MM.1S (cell line): ENCODE results near the gene WDFY3.

Experiments
- DNase-seq: peaks from one replicate; pipeline ENCODE4 v3.0.0-alpha.2; 2015
- H2AFZ ChIP-seq: fragments of 300-600 bp; sonication (generic); 2 replicates; pipeline ENCODE4 v1.6.0; 2016; ENCODE audit warnings: antibody characterized with exemption, low read length
- H3F3A ChIP-seq: fragments of 300-600 bp; sonication (generic); 2 replicates; pipeline ENCODE4 v1.6.1; 2016; ENCODE audit warnings: mild to moderate bottlenecking, antibody characterized with exemption, low read length, moderate library complexity, mixed read lengths; ENCODE audit not compliant: insufficient read depth
- H3K27ac ChIP-seq: fragments of 300-600 bp; sonication (generic); 2 replicates; pipeline ENCODE4 v1.5.1; 2016; ENCODE audit warnings: mild to moderate bottlenecking, low read length
- H3K27me3 ChIP-seq: fragments of 300-600 bp; sonication (generic); replicated peaks from 2 replicates; pipeline ENCODE4 v1.6.0; 2016; ENCODE audit warnings: low read length; ENCODE audit not compliant: insufficient read depth
- H3K36me3 ChIP-seq: fragments of 300-600 bp; sonication (generic); replicated peaks from 2 replicates; pipeline ENCODE4 v1.6.1; 2016; ENCODE audit warnings: mild to moderate bottlenecking, low read length, mixed read lengths; ENCODE audit not compliant: insufficient read depth
- H3K4me1 ChIP-seq: fragments of 300-600 bp; sonication (generic); 2 replicates; pipeline ENCODE4 v1.6.1; 2016; ENCODE audit warnings: low read length, mixed read lengths
- H3K4me2 ChIP-seq: fragments of 300-600 bp; sonication (generic); 2 replicates; pipeline ENCODE4 v1.6.0; 2016; ENCODE audit warnings: low read depth, low read length
- H3K4me3 ChIP-seq: fragments of 300-600 bp; sonication (generic); 2 replicates; pipeline ENCODE4 v1.5.1; 2016; ENCODE audit warnings: low read length, mixed read lengths
- H3K79me2 ChIP-seq: fragments of 300-600 bp; sonication (generic); 2 replicates; pipeline ENCODE4 v1.6.1; 2016; ENCODE audit warnings: mixed run types, low read length, mixed read lengths
- H3K9ac ChIP-seq: fragments of 300-600 bp; sonication (generic); 2 replicates; pipeline ENCODE4 v1.6.1; 2016; ENCODE audit warnings: low read length, mixed read lengths
- H3K9me2 ChIP-seq: fragments of 300-600 bp; sonication (generic); replicated peaks from 2 replicates; pipeline ENCODE4 v1.6.1; 2016; ENCODE audit warnings: mild to moderate bottlenecking, low read length, mixed read lengths; ENCODE audit not compliant: insufficient read depth
- H3K9me3 ChIP-seq: fragments of 300-600 bp; sonication (generic); replicated peaks from 2 replicates; pipeline ENCODE4 v1.6.1; 2016; ENCODE audit warnings: mild to moderate bottlenecking, low read length, mixed read lengths; ENCODE audit not compliant: insufficient read depth
- H4K20me1 ChIP-seq: fragments of 300-600 bp; sonication (generic); 2 replicates; pipeline ENCODE4 v1.6.1; 2016; ENCODE audit warnings: mild to moderate bottlenecking, low read length, moderate library complexity, mixed read lengths; ENCODE audit not compliant: insufficient read depth
- CTCF ChIP-seq: fragments of 300-600 bp; sonication (generic); IDR thresholded peaks from 2 replicates; pipeline ENCODE4 v1.5.1; 2016; ENCODE audit warnings: antibody characterized with exemption, low read length, mixed read lengths
- EZH2 ChIP-seq: fragments of 300-600 bp; sonication (generic); optimal IDR thresholded peaks from 2 replicates; pipeline ENCODE3; 2017; ENCODE audit warnings: low read depth, mild to moderate bottlenecking, antibody characterized with exemption, low read length, mixed read lengths
- EZH2phosphoT487 ChIP-seq: fragments of 300-600 bp; sonication (generic); IDR thresholded peaks from 2 replicates; pipeline ENCODE4 v1.6.1; 2018; ENCODE audit warnings: antibody characterized with exemption, low read length

Gene WDFY3

GRCh38 chr4:84738622-84739021, 227.9 kb downstream of the WDFY3 start:
- no peaks in the 10 kb centered on the region for H3K27me3 ChIP-seq
- H3K4me1 ChIP-seq: no peaks in the 10 kb centered on the region
- no peaks in the 10 kb centered on the region for H3K36me3 ChIP-seq
- H3F3A ChIP-seq: no peaks in the 10 kb centered on the region
- H3K4me2 ChIP-seq: no peak overlapping the region
- no peak overlapping the region for H3K4me3 ChIP-seq
- H3K9me2 ChIP-seq: no peaks in the 10 kb centered on the region
- no peak overlapping the region for H2AFZ ChIP-seq
- H3K9ac ChIP-seq: no peak overlapping the region
- TF ChIP-seq CTCF (no peak), EZH2phosphoT487 (no peak), EZH2 (no peak)
- no peaks in the 10 kb centered on the region for H3K9me3 ChIP-seq
- H3K79me2 ChIP-seq: no peaks in the 10 kb centered on the region
- no peak for DNase-seq
- H3K27ac ChIP-seq: no peak overlapping the region
- no peaks in the 10 kb centered on the region for H4K20me1 ChIP-seq

- Histone ChIP-seq H3K9me2 (no peaks in the 10 kb centered on the region), H2AFZ (no peak overlapping the region), H3K27ac (no peak overlapping the region), H3K9ac (no peak overlapping the region), H3F3A (no peaks in the 10 kb centered on the region), H3K36me3 (no peaks in the 10 kb centered on the region), H3K4me2 (no peak overlapping the region), H3K27me3 (no peaks in the 10 kb centered on the region), H3K4me1 (no peaks in the 10 kb centered on the region), H4K20me1 (no peaks in the 10 kb centered on the region), H3K9me3 (no peaks in the 10 kb centered on the region), H3K4me3 (no peak overlapping the region), H3K79me2 (no peaks in the 10 kb centered on the region)
- TF ChIP-seq EZH2: no peak
- no peak for TF ChIP-seq EZH2phosphoT487
- TF ChIP-seq CTCF: no peak
- no peak for DNase-seq
These were observed 228.8 kb downstream of the WDFY3 start for GRCh38 chr4:84737656-84738055.

- H3K9me3 ChIP-seq: no peaks in the 10 kb centered on the region
- TF ChIP-seq EZH2phosphoT487 (no peak), EZH2 (no peak), CTCF (no peak)
- H3K4me1 ChIP-seq: peaks cover 10% of the 10 kb centered on the region; the same call in 1 of the 2 replicates
- H3K79me2 ChIP-seq: no peaks in the 10 kb centered on the region
- no peak overlapping the region for H3K27ac ChIP-seq
- no peaks in the 10 kb centered on the region for H4K20me1 ChIP-seq
- no peak for DNase-seq
- H3F3A ChIP-seq: no peaks in the 10 kb centered on the region
- H3K9me2 ChIP-seq: no peaks in the 10 kb centered on the region
- no peaks in the 10 kb centered on the region for H3K27me3 ChIP-seq
- no peak overlapping the region for H3K4me2 ChIP-seq
- H3K4me3 ChIP-seq: no peak overlapping the region
- H3K9ac ChIP-seq: no peak overlapping the region
- no peaks in the 10 kb centered on the region for H3K36me3 ChIP-seq
- H2AFZ ChIP-seq: no peak overlapping the region
These were observed 232.5 kb downstream of the WDFY3 start for GRCh38 chr4:84734037-84734436.
